Transverse colon (tissue), 4 donors: ENCODE measurements around the gene FBXO15. TPM values are rescaled to one million over a fixed set of nuclear protein-coding genes. Genes with fewer than 3 reads are reported as not detected.

Source experiments
- DNase-seq: peaks from one replicate; pipeline ENCODE4 v3.0.0-alpha.2; 2019
- H3K27ac ChIP-seq, 4 donors: fragments of 200-600 bp; sonication (generic); 2 replicates each; pipeline ENCODE4 v1.5.1; 2016 to 2018; ENCODE audit warnings: inconsistent platforms in 4 of 4
- H3K27me3 ChIP-seq: fragments of 200-600 bp; sonication (generic); 2 replicates; pipeline ENCODE4 v1.5.1; 2017; ENCODE audit warnings: inconsistent platforms
- H3K36me3 ChIP-seq, 4 donors: fragments of 200-600 bp; sonication (generic); 2 replicates each; pipeline ENCODE4 v1.5.1; 2017 to 2019; ENCODE audit warnings: inconsistent platforms in 4 of 4
- H3K4me1 ChIP-seq, 4 donors: fragments of 200-600 bp; sonication (generic); 2 replicates each; pipeline ENCODE4 v1.5.1; 2017 to 2020; ENCODE audit warnings: inconsistent platforms in 4 of 4
- H3K4me3 ChIP-seq, 4 donors: fragments of 200-600 bp; sonication (generic); 1 replicate in 1 of 4; 2 replicates in 3 of 4; pipeline versions ENCODE4 v1.5.1 to v1.6.1; 2017 to 2019; ENCODE audit warnings: inconsistent platforms in 4 of 4
- H3K9me3 ChIP-seq, 2 donors: fragments of 200-600 bp; sonication (generic); 2 replicates each; pipeline ENCODE4 v1.5.1; 2017 to 2019; ENCODE audit warnings: inconsistent platforms in 2 of 2
- CTCF ChIP-seq, 5 experiments: fragments of 200-600 bp in 3 of 5; fragments of 450-650 bp in 2 of 5; sonication (generic) in 3 of 5; IDR thresholded peaks; 1 replicate in 2 of 5; 2 replicates in 3 of 5; pipeline ENCODE4 v1.5.1; 2016 to 2017; ENCODE audit warnings: antibody characterized with exemption in 5 of 5, inconsistent platforms in 3 of 5, mild to moderate bottlenecking in 2 of 5, moderate library complexity in 1 of 5
- EP300 ChIP-seq: sonication (generic); formaldehyde crosslinking; IDR thresholded peaks from one replicate; pipeline ENCODE4 v1.6.1; 2017; ENCODE audit warnings: antibody characterized with exemption, low read depth
- POLR2A ChIP-seq: fragments of 450-650 bp; IDR thresholded peaks from one replicate; pipeline ENCODE4 v1.6.1; 2016; ENCODE audit warnings: antibody characterized with exemption, mild to moderate bottlenecking, moderate library complexity
- POLR2AphosphoS5 ChIP-seq, 3 donors: sonication (generic); formaldehyde crosslinking; IDR thresholded peaks; one replicate each; pipeline ENCODE4 v1.6.1; 2016; ENCODE audit warnings: antibody characterized with exemption in 3 of 3
- WGBS, 2 donors: methylation state at CpG; one replicate each; pipeline ENCODE4 v1.1.5; 2018; ENCODE audit warnings: low coverage in 1 of 2; 5-methylcytosine and 5-hydroxymethylcytosine counted together
- in situ Hi-C, 4 donors: fragments of 200-750 bp; cut with MboI; loops; one replicate each; pipeline versions ENCODE4 v1.15.0 to v1.15.1; 2017; ENCODE audit warnings: low sequenced_read_pairs in 3 of 4, low pct_ligation_motif_present in 1 of 4, low pct_unique_long_range_greater_than_20kb in 1 of 4
- intact Hi-C: fragments of 100-400 bp; cut with DNase I; formaldehyde crosslinking; loops from one replicate; pipeline ENCODE4 v1.15.1; 2023; ENCODE audit warnings: low total_unique reads
- total RNA-seq, 4 donors: library from RNA; depleted of rRNA; stranded (reverse); fragments of >200 nt; gene quantifications; one replicate each; pipeline ENCODE4 v1.1.0, GENCODE V29; 2016

FBXO15 gene
- total RNA-seq, 4 donors from 2014 or later: 0.14 to 0.64 TPM; not detected in 2

- TF ChIP-seq POLR2A: no peak
- no peak for TF ChIP-seq CTCF (IDR thresholded peaks at IDR 0.05)
- no peak for TF ChIP-seq POLR2AphosphoS5 (IDR thresholded peaks at IDR 0.05)
- TF ChIP-seq EP300: no peak
- H3K27ac ChIP-seq: no peak overlapping the region
- in situ Hi-C loops (no loop called here), intact Hi-C loops (no loop called here)
- no peaks in the 10 kb centered on the region for H3K36me3 ChIP-seq
- 65 to 76% methylated on average over 3 of the region's 3 CpGs for WGBS, 2 donors
- no peak overlapping the region for H3K4me3 ChIP-seq
- H3K4me1 ChIP-seq: no peaks in the 10 kb centered on the region
- no peak for DNase-seq
- H3K9me3 ChIP-seq: no peaks in the 10 kb centered on the region
- peaks cover 6% of the 10 kb centered on the region for H3K27me3 ChIP-seq
Observed at GRCh38 chr18:74063023-74063422, 84.6 kb downstream of the FBXO15 start.

- H3K27ac ChIP-seq: no peak overlapping the region
- intact Hi-C loops: no loop called here
- H3K9me3 ChIP-seq: no peaks in the 10 kb centered on the region
- in situ Hi-C loops: no loop called here
- 30 to 42% methylated on average over 3 of the region's 3 CpGs for WGBS, 2 donors
- no peak overlapping the region for H3K4me3 ChIP-seq
- DNase-seq: no peak
- H3K36me3 ChIP-seq: no peaks in the 10 kb centered on the region
- H3K27me3 ChIP-seq: peaks cover 6% of the 10 kb centered on the region
- H3K4me1 ChIP-seq: no peaks in the 10 kb centered on the region
- TF ChIP-seq EP300: no peak
- no peak for TF ChIP-seq POLR2AphosphoS5 (IDR thresholded peaks at IDR 0.05)
- TF ChIP-seq POLR2A: no peak
- no peak for TF ChIP-seq CTCF (IDR thresholded peaks at IDR 0.05)
Observed at GRCh38 chr18:74062037-74062436, 85.6 kb downstream of the FBXO15 start.

GRCh38 chr18:74060579-74060978 lies 87.1 kb downstream of the FBXO15 start:
- H3K4me3 ChIP-seq: no peak overlapping the region
- H3K9me3 ChIP-seq: no peaks in the 10 kb centered on the region
- DNase-seq: no peak
- in situ Hi-C loops: no loop called here
- H3K27me3 ChIP-seq: peaks cover 6% of the 10 kb centered on the region
- H3K4me1 ChIP-seq: no peaks in the 10 kb centered on the region
- H3K27ac ChIP-seq: no peak overlapping the region
- intact Hi-C loops: no loop called here
- TF ChIP-seq CTCF (IDR thresholded peaks at IDR 0.05) (no peak), POLR2A (no peak), EP300 (no peak), POLR2AphosphoS5 (IDR thresholded peaks at IDR 0.05) (no peak)
- WGBS, 2 donors: 42 to 44% methylated on average over 1 to 3 of the region's 3 CpGs
- no peaks in the 10 kb centered on the region for H3K36me3 ChIP-seq

GRCh38 chr18:74050807-74051206 lies 96.8 kb downstream of the FBXO15 start:
- H3K9me3 ChIP-seq: no peaks in the 10 kb centered on the region
- no peak overlapping the region for H3K27ac ChIP-seq
- 20 to 28% methylated on average over 2 to 4 of the region's 4 CpGs for WGBS, 2 donors
- H3K4me1 ChIP-seq: no peaks in the 10 kb centered on the region
- peaks cover 5% of the 10 kb centered on the region for H3K27me3 ChIP-seq
- no peaks in the 10 kb centered on the region for H3K36me3 ChIP-seq
- intact Hi-C loops: no loop called here
- no peak overlapping the region for H3K4me3 ChIP-seq
- no peak for TF ChIP-seq EP300
- TF ChIP-seq CTCF (IDR thresholded peaks at IDR 0.05): no peak
- TF ChIP-seq POLR2A: no peak
- TF ChIP-seq POLR2AphosphoS5 (IDR thresholded peaks at IDR 0.05): no peak
- no peak for DNase-seq
- in situ Hi-C loops: no loop called here
